H1 (cell line): ENCODE measurements around the gene PLXNB1. TPM values are rescaled to one million over a fixed set of nuclear protein-coding genes. Genes with fewer than 3 reads are reported as not detected.

Experiments
- CTCF ChIA-PET: fragments of 300-600 bp; sonication (Branson Sonifier 250); formaldehyde crosslinking; loops from one replicate; lab custom pipeline; 2021; ENCODE audit not compliant: partially characterized antibody; lab: Charles Lee
- POLR2A ChIA-PET: fragments of 300-600 bp; sonication (Branson Sonifier 250); formaldehyde crosslinking; loops from one replicate; lab custom pipeline; 2021; ENCODE audit warnings: inconsistent platforms; ENCODE audit not compliant: partially characterized antibody; lab: Charles Lee
- DNase-seq, 2 experiments: peaks; one replicate each; pipeline versions ENCODE4 v3.0.0 to v3.0.0-alpha.2; 2010 to 2022; ENCODE audit warnings: low spot score in 2 of 2, low read depth in 1 of 2, mixed read lengths in 1 of 2
- FAIRE-seq: peaks from 2 replicates; lab custom pipeline; 2011; peaks lifted over from hg19 to GRCh38; lab: Jason Lieb, UNC
- H2AFZ ChIP-seq: 2 replicates; pipeline ENCODE4 v1.8.1; 2012; ENCODE audit warnings: low read length, inconsistent platforms
- H2AK5ac ChIP-seq: 2 replicates; pipeline ENCODE4 v1.6.1; 2013; ENCODE audit warnings: low read depth, low read length
- H2BK120ac ChIP-seq: replicated peaks from 2 replicates; pipeline ENCODE3; 2013; ENCODE audit warnings: low read depth, low read length, inconsistent platforms
- H2BK12ac ChIP-seq: 2 replicates; pipeline ENCODE4 v1.6.1; 2013; ENCODE audit warnings: low read depth, low read length
- H2BK15ac ChIP-seq: 2 replicates; pipeline ENCODE4 v1.6.1; 2013; ENCODE audit warnings: low read length
- H2BK20ac ChIP-seq: 2 replicates; pipeline ENCODE4 v1.6.1; 2013; ENCODE audit warnings: low read length
- H2BK5ac ChIP-seq: 2 replicates; pipeline ENCODE4 v1.6.1; 2013; ENCODE audit warnings: low read depth, low read length
- H3K14ac ChIP-seq: 2 replicates; pipeline ENCODE4 v1.6.1; 2013; ENCODE audit warnings: inconsistent platforms; ENCODE audit not compliant: insufficient read length
- H3K18ac ChIP-seq: 2 replicates; pipeline ENCODE4 v1.6.1; 2013; ENCODE audit warnings: low read length; ENCODE audit errors: extremely low read depth
- H3K23ac ChIP-seq: 2 replicates; pipeline ENCODE4 v1.6.1; 2013; ENCODE audit warnings: inconsistent platforms; ENCODE audit not compliant: insufficient read length
- H3K23me2 ChIP-seq: 2 replicates; pipeline ENCODE4 v1.6.1; 2013; ENCODE audit warnings: low read depth, low read length
- H3K27ac ChIP-seq: 2 replicates; pipeline ENCODE4 v1.6.1; 2011; ENCODE audit warnings: low read depth, low read length, inconsistent platforms
- H3K27me3 ChIP-seq, 4 experiments: replicated peaks in 1 of 4; 1 replicate in 1 of 4; 2 replicates in 3 of 4; pipeline versions ENCODE4 v1.6.1 to v1.8.1; 2011 to 2013; ENCODE audit warnings: low read length in 3 of 4, mild to moderate bottlenecking in 3 of 4, inconsistent platforms in 2 of 4, mixed read lengths in 2 of 4, moderate library complexity in 1 of 4; ENCODE audit not compliant: control insufficient read depth in 3 of 4, insufficient read depth in 3 of 4; ENCODE audit errors: extremely low read depth in 1 of 4
- H3K36me3 ChIP-seq, 4 experiments: 2 replicates each; pipeline versions ENCODE4 v1.6.1 to v1.8.1; 2011 to 2013; ENCODE audit warnings: mild to moderate bottlenecking in 4 of 4, low read length in 3 of 4, moderate library complexity in 2 of 4, control low read depth in 1 of 4, inconsistent platforms in 1 of 4; ENCODE audit not compliant: insufficient read depth in 4 of 4, control insufficient read depth in 2 of 4
- H3K4ac ChIP-seq: replicated peaks from 2 replicates; pipeline ENCODE3; 2013; ENCODE audit warnings: low read length, low read depth, mixed read lengths, inconsistent platforms; ENCODE audit not compliant: insufficient read length
- H3K4me1 ChIP-seq, 4 experiments: replicated peaks in 1 of 4; 1 replicate in 1 of 4; 2 replicates in 3 of 4; pipeline versions ENCODE4 v1.6.1 to v1.8.1; 2011 to 2013; ENCODE audit warnings: low read length in 3 of 4, inconsistent platforms in 2 of 4, mixed read lengths in 1 of 4; ENCODE audit not compliant: insufficient read depth in 4 of 4, control insufficient read depth in 3 of 4
- H3K4me2 ChIP-seq, 2 experiments: 2 replicates each; pipeline versions ENCODE4 v1.6.1 to v1.8.1; 2011 to 2013; ENCODE audit warnings: low read depth in 2 of 2, low read length in 2 of 2, control low read depth in 1 of 2, inconsistent platforms in 1 of 2, mild to moderate bottlenecking in 1 of 2; ENCODE audit not compliant: insufficient read depth in 1 of 2
- H3K4me3 ChIP-seq, 4 experiments: fragments of 200-600, 300-600 bp in 1 of 4; sonication (generic), shearing (Covaris generic), sonication (Bioruptor Twin) in 1 of 4; 2 replicates each; pipeline versions ENCODE4 v1.5.1 to v1.8.1; 2011 to 2016; ENCODE audit warnings: low read length in 4 of 4, low read depth in 3 of 4, control low read depth in 2 of 4, inconsistent platforms in 2 of 4, mild to moderate bottlenecking in 2 of 4, mixed read lengths in 1 of 4, moderate library complexity in 1 of 4; ENCODE audit not compliant: insufficient read depth in 2 of 4; ENCODE audit errors: extremely low read depth in 1 of 4
- H3K56ac ChIP-seq: replicated peaks from 2 replicates; pipeline ENCODE3; 2013; ENCODE audit warnings: low read depth, mild to moderate bottlenecking, mixed read lengths, low read length, inconsistent platforms; ENCODE audit not compliant: insufficient read length
- H3K79me1 ChIP-seq: 2 replicates; pipeline ENCODE4 v1.6.1; 2013; ENCODE audit warnings: low read depth, low read length, control low read depth
- H3K79me2 ChIP-seq, 2 experiments: 2 replicates each; pipeline versions ENCODE4 v1.6.1 to v1.8.1; 2012 to 2013; ENCODE audit warnings: low read length in 2 of 2, mild to moderate bottlenecking in 2 of 2, inconsistent platforms in 1 of 2; ENCODE audit not compliant: insufficient read depth in 2 of 2, control insufficient read depth in 1 of 2
- H3K9ac ChIP-seq, 4 experiments: replicated peaks in 1 of 4; 1 replicate in 1 of 4; 2 replicates in 3 of 4; pipeline versions ENCODE4 v1.6.1 to v1.8.1; 2011 to 2013; ENCODE audit warnings: low read depth in 3 of 4, low read length in 3 of 4, control low read depth in 2 of 4, mild to moderate bottlenecking in 2 of 4, moderate library complexity in 2 of 4, inconsistent platforms in 1 of 4; ENCODE audit errors: extremely low read depth in 1 of 4
- H3K9me3 ChIP-seq, 2 experiments: 2 replicates each; pipeline versions ENCODE4 v1.6.1 to v1.8.1; 2012 to 2013; ENCODE audit warnings: mild to moderate bottlenecking in 2 of 2, moderate library complexity in 2 of 2, control low read depth in 1 of 2, inconsistent platforms in 1 of 2, low read depth in 1 of 2, low read length in 1 of 2, mixed read lengths in 1 of 2; ENCODE audit not compliant: insufficient read depth in 2 of 2
- H4K20me1 ChIP-seq, 2 experiments: replicated peaks in 1 of 2; 2 replicates each; pipeline versions ENCODE3 to v1.8.1; 2011 to 2013; ENCODE audit warnings: inconsistent platforms in 2 of 2, low read length in 2 of 2, mild to moderate bottlenecking in 1 of 2; ENCODE audit not compliant: insufficient read depth in 2 of 2, control insufficient read depth in 1 of 2
- H4K5ac ChIP-seq: 2 replicates; pipeline ENCODE4 v1.6.1; 2013; ENCODE audit warnings: low read length, low read depth, mixed read lengths, inconsistent platforms; ENCODE audit not compliant: insufficient read length
- H4K8ac ChIP-seq: 2 replicates; pipeline ENCODE4 v1.8.0; 2013; ENCODE audit warnings: mild to moderate bottlenecking, moderate library complexity, low read length, inconsistent platforms; ENCODE audit not compliant: insufficient read depth; ENCODE audit errors: extremely low read depth
- H4K91ac ChIP-seq: replicated peaks from 2 replicates; pipeline ENCODE3; 2013; ENCODE audit warnings: low read length, mixed read lengths, inconsistent platforms; ENCODE audit not compliant: insufficient read length
- EP300 ChIP-seq, 2 experiments: IDR thresholded peaks; 1 replicate in 1 of 2; 2 replicates in 1 of 2; pipeline ENCODE4 v1.6.1; 2011 to 2012; ENCODE audit warnings: low read depth in 2 of 2, low read length in 2 of 2, mild to moderate bottlenecking in 2 of 2, borderline replicate concordance in 1 of 2, inconsistent platforms in 1 of 2, moderate library complexity in 1 of 2
- FOSL1 ChIP-seq: IDR thresholded peaks from 2 replicates; pipeline ENCODE4 v1.6.1; 2011; ENCODE audit warnings: mild to moderate bottlenecking, low read depth, low read length, moderate library complexity; ENCODE audit not compliant: insufficient read depth
- HDAC2 ChIP-seq, 2 experiments: fragments of 300-600 bp in 1 of 2; sonication (generic) in 1 of 2; IDR thresholded peaks; 2 replicates each; pipeline ENCODE4 v1.6.1; 2011 to 2012; ENCODE audit warnings: low read depth in 2 of 2, low read length in 2 of 2, mild to moderate bottlenecking in 2 of 2, moderate library complexity in 2 of 2, borderline replicate concordance in 1 of 2, inconsistent platforms in 1 of 2
- HDAC6 ChIP-seq: IDR thresholded peaks from one replicate; pipeline ENCODE4 v1.7.1; 2012; ENCODE audit warnings: low read depth, mild to moderate bottlenecking, inconsistent platforms, low read length, moderate library complexity
- KDM1A ChIP-seq: fragments of 200-600, 300-600 bp; sonication (generic); IDR thresholded peaks from 2 replicates; pipeline ENCODE4 v1.7.1; 2016; ENCODE audit warnings: mild to moderate bottlenecking, low read length, borderline replicate concordance
- PHF8 ChIP-seq: fragments of 200-600 bp; sonication (generic); conservative IDR thresholded peaks from 2 replicates; pipeline ENCODE4 v1.7.1; 2012; ENCODE audit warnings: low read depth, mild to moderate bottlenecking, inconsistent platforms, low read length, moderate library complexity
- TAF7 ChIP-seq: optimal IDR thresholded peaks from 2 replicates; pipeline ENCODE3; 2011; ENCODE audit warnings: low read depth, mild to moderate bottlenecking, inconsistent platforms, low read length, moderate library complexity, borderline replicate concordance
- TEAD4 ChIP-seq: IDR thresholded peaks from 2 replicates; pipeline ENCODE4 v1.6.1; 2012; ENCODE audit warnings: low read depth, low read length, inconsistent platforms, mixed read lengths
- WGBS, 2 experiments: shearing (Covaris generic) in 1 of 2; methylation state at CpG; one replicate each; pipeline versions ENCODE4 v1.1.6 to v1.1.7; 2013 to 2015; ENCODE audit warnings: low lambda C conversion rate in 2 of 2, mixed read lengths in 2 of 2, inconsistent platforms in 1 of 2, low coverage in 1 of 2, missing lambda C conversion rate in 1 of 2; ENCODE audit not compliant: insufficient replicate concordance in 2 of 2, insufficient coverage in 1 of 2, insufficient read length in 1 of 2; ENCODE audit errors: extremely low coverage in 1 of 2, missing lambda C conversion rate in 1 of 2; 5-methylcytosine and 5-hydroxymethylcytosine counted together
- polyA plus RNA-seq, 7 experiments: library from polyadenylated mRNA; depleted of rRNA in 3 of 7; stranded (reverse) in 5 of 7; unstranded in 2 of 7; fragments of >200 nt in 5 of 7; fragments of 200-250 nt in 2 of 7; gene quantifications; 1 replicate in 5 of 7; 2 replicates in 1 of 7; 4 replicates in 1 of 7; pipeline versions ENCODE4 v1.2.1 to v1.2.3, GENCODE V29; 2011 to 2013; ENCODE audit warnings: missing spikeins in 2 of 7, mixed read lengths in 2 of 7
- total RNA-seq: library from RNA; stranded (reverse); fragmentation: NEBNext Ultra II Directional; extraction: Animal tissue kit (Norgen Biotek cat#: 25700); gene quantifications from 2 replicates; pipeline ENCODE4 v1.2.1, GENCODE V29; 2021

PLXNB1 gene
- total and polyA plus RNA-seq, 2 of the 8 experiments (the other 6 are each of a cell fraction or from before 2014, with no cell fraction given): 109 to 114 TPM

- H3K9me3 ChIP-seq: no peaks in the 10 kb centered on the region
- no peak overlapping the region for H3K9ac ChIP-seq
- H3K36me3 ChIP-seq: peaks cover 14 to 52% (median 38%) of the 10 kb centered on the region in 4 experiments
- peaks cover 0 to 7% of the 10 kb centered on the region in 2 experiments for H4K20me1 ChIP-seq
- no peaks in the 10 kb centered on the region for H3K4me1 ChIP-seq
- H2BK12ac ChIP-seq: no peak overlapping the region
- no peak overlapping the region for H2BK20ac ChIP-seq
- ChIA-PET CTCF (interaction anchor here (0.8 to 21.5 kb wide), 7 partner anchors 8 to 90 kb away, joined by 3 to 251 read pairs (median 3); partner anchors contain the start of gene SHISA5), POLR2A (interaction anchor here (0.7 to 8.1 kb wide), 6 partner anchors 11 to 186 kb away, joined by 3 to 83 read pairs (median 3); partner anchors contain the start of gene ATRIP)
- no peaks in the 10 kb centered on the region for H3K27me3 ChIP-seq
- no peak overlapping the region for H3K56ac ChIP-seq
- H2BK5ac ChIP-seq: no peak overlapping the region
- no peaks in the 10 kb centered on the region for H3K79me2 ChIP-seq
- H4K8ac ChIP-seq: no peak overlapping the region
- H4K5ac ChIP-seq: no peak overlapping the region
- H3K18ac ChIP-seq: no peak overlapping the region
- H2BK15ac ChIP-seq: no peak overlapping the region
- H2BK120ac ChIP-seq: no peak overlapping the region
- no peak overlapping the region for H3K4me3 ChIP-seq
- no peak overlapping the region for H3K14ac ChIP-seq
- H2AFZ ChIP-seq: no peak overlapping the region
- DNase-seq: no peak
- FAIRE-seq: no peak
- 86% methylated on average over 3 of the region's 3 CpGs; no CpG with 5 or more reads in 1 of the 2 experiments for WGBS, 2 experiments
- TF ChIP-seq EP300 (IDR thresholded peaks at IDR 0.05; ENCODE audit: borderline replicate concordance in 1 of 2, low read depth in 2 of 2, low read length in 2 of 2) (no peak), FOSL1 (no peak), HDAC6 (no peak), KDM1A (no peak), HDAC2 (IDR thresholded peaks at IDR 0.05; ENCODE audit: borderline replicate concordance in 1 of 2, low read depth in 2 of 2, low read length in 2 of 2) (no peak), TEAD4 (no peak), PHF8 (no peak), TAF7 (no peak)
- TF ChIP-seq, all 59 proteins: peak for 0
- Histone ChIP-seq H3K27ac (no peak overlapping the region), H3K23me2 (no peaks in the 10 kb centered on the region), H3K4ac (no peak overlapping the region), H3K23ac (no peak overlapping the region), H4K91ac (no peak overlapping the region), H3K79me1 (no peaks in the 10 kb centered on the region; the same call in 1 of the 2 replicates), H2AK5ac (no peak overlapping the region), H3K4me2 (no peak overlapping the region)
These were observed 29.4 kb upstream of the PLXNB1 start for GRCh38 chr3:48459331-48459730.
